Astrocyte of the cerebellum (primary cell): Measurements from ENCODE around the gene PPWD1.

Experiments used
- DNase-seq: peaks from one replicate; pipeline ENCODE4 v3.0.0-alpha.2; 2011; ENCODE audit warnings: low read depth
- H3K4me3 ChIP-seq: 2 replicates; pipeline ENCODE4 v1.5.1; 2011; ENCODE audit warnings: mild to moderate bottlenecking, low read depth, low read length, moderate library complexity
- in situ Hi-C: cut with HindIII; loops from 2 replicates; pipeline ENCODE4 v1.10.0; 2017; ENCODE audit warnings: low sequenced_read_pairs
- TF ChIP-seq, protein P1 (sequence below): IDR thresholded peaks from 2 replicates; pipeline ENCODE4 v1.5.1; 2012; ENCODE audit warnings: low read length, low read depth, moderate library complexity, mild to moderate bottlenecking; ENCODE audit errors: missing control alignments

The PPWD1 gene

GRCh38 chr5:65630981-65631380 lies 67.9 kb downstream of the PPWD1 start:
- in situ Hi-C loops, result no loop called here
- no peak for DNase-seq
- TF ChIP-seq, protein P1, sequence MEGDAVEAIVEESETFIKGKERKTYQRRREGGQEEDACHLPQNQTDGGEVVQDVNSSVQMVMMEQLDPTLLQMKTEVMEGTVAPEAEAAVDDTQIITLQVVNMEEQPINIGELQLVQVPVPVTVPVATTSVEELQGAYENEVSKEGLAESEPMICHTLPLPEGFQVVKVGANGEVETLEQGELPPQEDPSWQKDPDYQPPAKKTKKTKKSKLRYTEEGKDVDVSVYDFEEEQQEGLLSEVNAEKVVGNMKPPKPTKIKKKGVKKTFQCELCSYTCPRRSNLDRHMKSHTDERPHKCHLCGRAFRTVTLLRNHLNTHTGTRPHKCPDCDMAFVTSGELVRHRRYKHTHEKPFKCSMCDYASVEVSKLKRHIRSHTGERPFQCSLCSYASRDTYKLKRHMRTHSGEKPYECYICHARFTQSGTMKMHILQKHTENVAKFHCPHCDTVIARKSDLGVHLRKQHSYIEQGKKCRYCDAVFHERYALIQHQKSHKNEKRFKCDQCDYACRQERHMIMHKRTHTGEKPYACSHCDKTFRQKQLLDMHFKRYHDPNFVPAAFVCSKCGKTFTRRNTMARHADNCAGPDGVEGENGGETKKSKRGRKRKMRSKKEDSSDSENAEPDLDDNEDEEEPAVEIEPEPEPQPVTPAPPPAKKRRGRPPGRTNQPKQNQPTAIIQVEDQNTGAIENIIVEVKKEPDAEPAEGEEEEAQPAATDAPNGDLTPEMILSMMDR, result no peak
- no peak overlapping the region for H3K4me3 ChIP-seq
